ENCODE data around the gene DAP. TPM values are rescaled to one million over a fixed set of nuclear protein-coding genes. Genes with fewer than 3 reads are reported as not detected.

DAP gene
- total and polyA plus RNA-seq, 12 donors, result 27.4 to 197 (median 101) TPM

DNA sequence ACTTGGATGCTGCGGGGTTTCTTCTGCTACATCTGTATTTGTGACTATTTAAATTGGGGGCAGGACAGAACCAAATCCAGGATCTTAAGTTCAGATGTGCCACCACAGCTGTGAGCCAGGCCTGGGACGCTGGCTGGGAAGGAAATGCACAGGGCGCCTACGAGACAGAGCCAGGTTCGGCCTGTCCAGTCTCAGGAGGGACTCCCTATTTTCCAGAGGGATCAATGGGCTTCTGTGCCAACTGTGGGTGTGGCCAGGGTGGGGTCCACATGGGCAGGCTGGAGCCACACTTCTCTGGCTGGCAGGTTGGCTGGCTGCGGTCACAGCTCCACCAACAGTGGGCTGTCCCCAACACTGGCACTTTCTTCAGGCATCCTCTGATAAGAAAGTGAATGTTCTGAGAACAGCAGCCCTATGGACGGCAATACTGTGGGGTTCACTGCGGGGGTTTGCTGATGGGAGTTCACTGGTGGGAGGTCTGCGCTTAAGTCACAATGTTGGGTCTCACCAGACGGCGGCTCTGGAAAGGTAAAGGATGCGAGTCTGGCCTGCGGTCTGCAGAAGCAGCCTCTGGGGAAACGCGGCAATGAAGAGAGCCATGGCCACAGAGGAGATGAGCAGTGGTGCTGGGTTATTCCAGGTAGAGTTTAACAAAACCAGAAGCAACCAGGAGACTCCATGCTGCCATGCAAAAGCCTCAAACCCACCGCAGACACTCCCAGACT, 78.1 kb downstream of the DAP start:
- Histone ChIP-seq H3K9me3 (replicated peaks in 1 of 3) (no peaks in the 10 kb centered on the region), H3K27ac (no peak overlapping the region), H3K36me3 (replicated peaks in 1 of 2) (peaks cover 0 to 34% of the 10 kb centered on the region in 2 donors), H3K27me3 (no peaks in the 10 kb centered on the region), H3K4me1 (replicated peaks in 1 of 2) (no peaks in the 10 kb centered on the region), H3K4me3 (no peak overlapping the region)
- intact Hi-C loops (cut with DNase I), result no loop called here
- 94 to 97% (median 96%) methylated on average over 14 to 16 of the region's 16 CpGs for WGBS, 4 donors
- no peak for DNase-seq
- TF ChIP-seq, protein P1, sequence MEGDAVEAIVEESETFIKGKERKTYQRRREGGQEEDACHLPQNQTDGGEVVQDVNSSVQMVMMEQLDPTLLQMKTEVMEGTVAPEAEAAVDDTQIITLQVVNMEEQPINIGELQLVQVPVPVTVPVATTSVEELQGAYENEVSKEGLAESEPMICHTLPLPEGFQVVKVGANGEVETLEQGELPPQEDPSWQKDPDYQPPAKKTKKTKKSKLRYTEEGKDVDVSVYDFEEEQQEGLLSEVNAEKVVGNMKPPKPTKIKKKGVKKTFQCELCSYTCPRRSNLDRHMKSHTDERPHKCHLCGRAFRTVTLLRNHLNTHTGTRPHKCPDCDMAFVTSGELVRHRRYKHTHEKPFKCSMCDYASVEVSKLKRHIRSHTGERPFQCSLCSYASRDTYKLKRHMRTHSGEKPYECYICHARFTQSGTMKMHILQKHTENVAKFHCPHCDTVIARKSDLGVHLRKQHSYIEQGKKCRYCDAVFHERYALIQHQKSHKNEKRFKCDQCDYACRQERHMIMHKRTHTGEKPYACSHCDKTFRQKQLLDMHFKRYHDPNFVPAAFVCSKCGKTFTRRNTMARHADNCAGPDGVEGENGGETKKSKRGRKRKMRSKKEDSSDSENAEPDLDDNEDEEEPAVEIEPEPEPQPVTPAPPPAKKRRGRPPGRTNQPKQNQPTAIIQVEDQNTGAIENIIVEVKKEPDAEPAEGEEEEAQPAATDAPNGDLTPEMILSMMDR (IDR thresholded peaks at IDR 0.05), result no peak
- TF ChIP-seq POLR2A (IDR thresholded peaks at IDR 0.05), result no peak

DNA sequence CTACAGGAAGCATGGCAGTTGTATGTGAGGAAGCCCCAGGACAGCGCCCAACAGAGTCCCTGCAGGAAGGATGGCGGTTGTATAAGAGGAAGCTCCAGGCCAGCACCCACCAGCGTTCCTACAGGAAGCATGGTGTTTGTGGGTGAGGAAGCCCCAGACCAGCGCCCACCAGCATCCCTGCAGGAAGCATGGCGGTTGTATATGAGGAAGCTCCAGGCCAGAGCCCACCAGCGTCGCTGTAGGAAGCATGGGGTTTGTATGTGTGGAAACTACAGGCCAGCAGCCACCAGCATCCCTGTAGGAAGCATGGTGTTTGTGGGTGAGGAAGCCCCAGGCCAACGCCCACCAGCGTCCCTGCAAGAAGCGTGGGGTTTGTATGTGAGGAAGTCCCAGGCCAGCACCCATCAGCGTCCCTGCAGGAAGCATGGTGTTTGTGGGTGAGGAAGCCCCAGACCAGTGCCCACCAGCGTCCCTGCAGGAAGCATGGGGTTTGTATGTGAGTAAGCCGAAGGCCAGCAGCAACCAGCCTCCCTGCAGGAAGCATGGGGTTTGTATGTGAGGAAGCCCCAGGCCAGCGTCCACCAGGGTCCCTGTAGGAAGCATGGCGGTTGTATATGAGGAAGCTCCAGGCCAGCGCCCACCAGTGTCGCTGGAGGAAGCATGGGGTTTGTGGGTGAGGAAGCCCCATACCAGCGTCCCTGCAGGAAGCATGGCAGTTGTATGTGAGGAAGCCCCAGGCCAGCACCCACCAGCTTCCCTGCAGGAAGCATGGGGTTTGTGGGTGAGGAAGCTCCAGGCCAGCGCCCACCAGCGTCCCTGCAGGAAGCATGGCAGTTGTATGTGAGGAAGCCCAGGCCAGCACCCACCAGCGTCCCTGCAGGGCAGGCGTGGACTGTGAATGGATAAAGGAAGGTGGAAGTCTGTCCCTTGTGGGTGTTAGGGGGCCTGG, 79.0 kb downstream of the DAP start:
- 80 to 82% (median 82%) methylated on average over 20 to 22 of the region's 22 CpGs for WGBS, 4 donors

DNA sequence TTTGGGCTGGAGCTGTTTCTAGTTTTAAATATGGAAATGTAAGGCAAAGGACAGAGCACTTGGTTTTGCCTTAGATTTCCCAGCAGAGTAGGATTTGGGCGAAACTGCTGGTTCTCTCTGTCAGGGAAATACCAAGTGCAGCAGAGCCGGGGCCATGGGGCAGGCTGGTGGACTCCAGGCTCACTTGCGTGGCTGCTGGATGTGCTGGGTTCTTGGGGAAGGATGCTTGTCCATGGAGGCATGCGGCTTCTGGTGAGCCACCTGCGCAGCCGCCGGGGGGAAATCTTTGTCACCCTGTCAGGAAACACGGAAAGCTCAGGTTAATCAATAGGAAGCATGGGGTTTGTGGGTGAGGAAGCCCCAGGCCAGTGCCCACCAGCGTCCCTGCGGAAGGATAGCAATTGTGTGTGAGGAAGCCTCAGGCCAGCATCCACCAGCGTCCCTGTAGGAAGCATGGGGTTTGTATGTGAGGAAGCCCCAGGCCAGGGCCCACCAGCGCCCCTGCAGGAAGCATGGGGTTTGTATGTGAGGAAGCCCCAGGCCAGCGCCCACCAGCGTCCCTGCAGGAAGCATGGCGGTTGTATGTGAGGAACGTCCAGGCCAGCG, 80.1 kb downstream of the DAP start:
- intact Hi-C loops (cut with DNase I), result no loop called here
- peaks cover 0 to 34% of the 10 kb centered on the region in 2 donors for H3K36me3 ChIP-seq (replicated peaks in 1 of 2)
- 87 to 95% (median 90%) methylated on average over 9 to 17 of the region's 17 CpGs for WGBS, 4 donors
- no peaks in the 10 kb centered on the region for H3K9me3 ChIP-seq (replicated peaks in 1 of 3)
- no peak overlapping the region for H3K4me3 ChIP-seq
- no peak for DNase-seq
- no peak for TF ChIP-seq POLR2A (IDR thresholded peaks at IDR 0.05)
- TF ChIP-seq, protein P1 (IDR thresholded peaks at IDR 0.05), result no peak
- no peaks in the 10 kb centered on the region for H3K4me1 ChIP-seq (replicated peaks in 1 of 2)
- H3K27ac ChIP-seq, result no peak overlapping the region
- no peaks in the 10 kb centered on the region for H3K27me3 ChIP-seq

More for the DNA sequence above, 79.0 kb downstream of the DAP start:
- intact Hi-C loops (cut with DNase I), result no loop called here
- Histone ChIP-seq H3K27me3 (no peaks in the 10 kb centered on the region), H3K4me3 (no peak overlapping the region), H3K36me3 (replicated peaks in 1 of 2) (peaks cover 0 to 34% of the 10 kb centered on the region in 2 donors), H3K27ac (no peak overlapping the region), H3K9me3 (replicated peaks in 1 of 3) (no peaks in the 10 kb centered on the region), H3K4me1 (replicated peaks in 1 of 2) (no peaks in the 10 kb centered on the region)
- TF ChIP-seq, protein P1 (IDR thresholded peaks at IDR 0.05), result no peak
- no peak for TF ChIP-seq POLR2A (IDR thresholded peaks at IDR 0.05)
- no peak for DNase-seq

Measured in adrenal gland (tissue), 12 donors.